Pulmonary artery endothelial cell (primary cell): ENCODE data around the gene CCDC198. TPM values are rescaled to one million over a fixed set of nuclear protein-coding genes. Genes with fewer than 3 reads are reported as not detected.

Source experiments
- DNase-seq: peaks from one replicate; pipeline ENCODE4 v3.0.0-alpha.2; 2011; ENCODE audit warnings: low read depth, low spot score
- total RNA-seq: library from RNA; depleted of rRNA; stranded (reverse); fragments of >200 nt; gene quantifications from 2 replicates; pipeline ENCODE4 v1.2.3, GENCODE V29; 2014

The CCDC198 gene
- total RNA-seq, 1 donor from 2014 or later = not detected

- no peak for DNase-seq
These were observed 29.5 kb downstream of the CCDC198 start for GRCh38 chr14:57464008-57464730.

DNA sequence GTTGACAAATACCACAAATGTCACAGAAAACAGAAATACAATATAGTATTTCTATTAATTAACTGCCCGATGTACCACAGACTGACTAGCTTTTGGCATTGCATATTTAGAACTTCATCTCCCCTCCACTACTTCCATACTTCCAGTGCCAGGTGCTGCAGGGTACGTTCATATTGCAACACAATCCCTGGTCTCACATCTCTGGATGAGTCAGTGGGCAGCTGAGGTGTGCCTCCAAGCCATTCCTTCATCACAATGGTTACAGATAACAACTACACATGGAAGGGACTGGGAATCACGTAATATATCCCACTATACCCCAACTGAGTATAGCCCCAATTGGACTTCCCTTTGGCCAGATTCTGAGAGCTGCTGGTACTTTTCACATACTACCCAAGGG lies 31.1 kb downstream of the CCDC198 start:
- no peak for DNase-seq

- DNase-seq = no peak
These were observed 31.8 kb downstream of the CCDC198 start for GRCh38 chr14:57461777-57462320.

- no peak for DNase-seq
These were observed 57.7 kb downstream of the CCDC198 start for GRCh38 chr14:57435923-57436322.

- DNase-seq = no peak
These were observed 72.7 kb downstream of the CCDC198 start for GRCh38 chr14:57420986-57421385.

DNA sequence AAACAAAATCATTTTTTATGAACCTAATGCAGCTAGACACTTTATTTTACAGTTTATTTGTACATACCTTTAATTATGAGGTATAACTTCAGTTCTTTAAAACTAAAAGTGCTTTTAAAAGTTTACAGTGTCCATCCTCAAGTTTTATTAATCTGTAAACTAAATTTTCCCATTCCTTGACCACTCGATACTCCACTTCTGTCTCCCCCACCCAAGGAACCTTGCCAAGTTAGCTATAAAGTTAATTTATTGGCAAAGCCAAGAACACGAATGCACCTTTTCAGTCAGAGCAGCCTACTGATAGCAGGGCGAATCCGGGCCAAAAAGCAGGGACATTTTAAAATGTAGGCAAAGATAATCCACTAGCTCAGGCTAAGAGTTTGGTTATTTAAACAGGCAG lies 73.6 kb downstream of the CCDC198 start:
- DNase-seq = no peak

Other genes with a start within 250 kb of the CCDC198 start
- 69.6 and 107 TPM in 2 replicates for gene EXOC5, start 225.0 kb downstream of the CCDC198 start, total RNA-seq
- 25.1 and 37.2 TPM in 2 replicates for gene AP5M1, start 224.9 kb downstream of the CCDC198 start, total RNA-seq
- gene NAA30, start 103.3 kb downstream of the CCDC198 start, total RNA-seq = 25.5 and 35.4 TPM in 2 replicates